SU-DHL-6 (cell line): Measurements from ENCODE around the gene TMEM63B.

ENCODE experiments used
- EZH2phosphoT487 ChIP-seq: fragments of 200-600 bp; sonication (generic), shearing (Covaris generic); conservative IDR thresholded peaks from 2 replicates; pipeline ENCODE4 v1.6.1; 2018; ENCODE audit warnings: mild to moderate bottlenecking, antibody characterized with exemption, low read length, moderate library complexity, mixed read lengths
- TF ChIP-seq, protein P1 (sequence below): fragments of 200-600 bp; sonication (generic); IDR thresholded peaks from one replicate; pipeline ENCODE4 v1.5.1; 2017; ENCODE audit warnings: antibody characterized with exemption, mild to moderate bottlenecking, low read length, moderate library complexity; ENCODE audit not compliant: insufficient read depth, poor library complexity, severe bottlenecking

DNA sequence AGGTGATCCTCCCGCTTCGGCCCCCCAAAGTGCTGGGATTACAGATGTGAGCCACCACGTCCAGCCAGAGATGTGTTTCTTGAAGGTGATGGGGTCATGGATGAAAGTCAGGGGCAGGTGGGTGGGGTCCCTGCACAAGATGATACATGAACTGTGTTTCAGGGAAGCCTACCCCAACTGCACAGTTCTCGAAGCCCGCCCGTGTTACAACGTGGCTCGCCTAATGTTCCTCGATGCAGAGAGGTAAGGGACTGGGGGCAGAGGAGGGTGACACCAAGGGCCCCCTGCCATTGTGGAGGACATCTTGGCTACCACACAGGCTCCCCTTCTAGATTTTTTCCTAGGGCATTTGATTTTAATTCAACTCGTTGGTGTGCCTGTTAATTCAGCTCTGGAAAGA, 19.3 kb downstream of the TMEM63B start:
- TF ChIP-seq, protein P1, sequence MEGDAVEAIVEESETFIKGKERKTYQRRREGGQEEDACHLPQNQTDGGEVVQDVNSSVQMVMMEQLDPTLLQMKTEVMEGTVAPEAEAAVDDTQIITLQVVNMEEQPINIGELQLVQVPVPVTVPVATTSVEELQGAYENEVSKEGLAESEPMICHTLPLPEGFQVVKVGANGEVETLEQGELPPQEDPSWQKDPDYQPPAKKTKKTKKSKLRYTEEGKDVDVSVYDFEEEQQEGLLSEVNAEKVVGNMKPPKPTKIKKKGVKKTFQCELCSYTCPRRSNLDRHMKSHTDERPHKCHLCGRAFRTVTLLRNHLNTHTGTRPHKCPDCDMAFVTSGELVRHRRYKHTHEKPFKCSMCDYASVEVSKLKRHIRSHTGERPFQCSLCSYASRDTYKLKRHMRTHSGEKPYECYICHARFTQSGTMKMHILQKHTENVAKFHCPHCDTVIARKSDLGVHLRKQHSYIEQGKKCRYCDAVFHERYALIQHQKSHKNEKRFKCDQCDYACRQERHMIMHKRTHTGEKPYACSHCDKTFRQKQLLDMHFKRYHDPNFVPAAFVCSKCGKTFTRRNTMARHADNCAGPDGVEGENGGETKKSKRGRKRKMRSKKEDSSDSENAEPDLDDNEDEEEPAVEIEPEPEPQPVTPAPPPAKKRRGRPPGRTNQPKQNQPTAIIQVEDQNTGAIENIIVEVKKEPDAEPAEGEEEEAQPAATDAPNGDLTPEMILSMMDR, result no peak
- TF ChIP-seq EZH2phosphoT487, result no peak
